ENCODE results near the gene SLIT3.
A peak's percentile ranks its signal among the peaks of the same experiment; 100 is the strongest.

SLIT3 gene

DNA sequence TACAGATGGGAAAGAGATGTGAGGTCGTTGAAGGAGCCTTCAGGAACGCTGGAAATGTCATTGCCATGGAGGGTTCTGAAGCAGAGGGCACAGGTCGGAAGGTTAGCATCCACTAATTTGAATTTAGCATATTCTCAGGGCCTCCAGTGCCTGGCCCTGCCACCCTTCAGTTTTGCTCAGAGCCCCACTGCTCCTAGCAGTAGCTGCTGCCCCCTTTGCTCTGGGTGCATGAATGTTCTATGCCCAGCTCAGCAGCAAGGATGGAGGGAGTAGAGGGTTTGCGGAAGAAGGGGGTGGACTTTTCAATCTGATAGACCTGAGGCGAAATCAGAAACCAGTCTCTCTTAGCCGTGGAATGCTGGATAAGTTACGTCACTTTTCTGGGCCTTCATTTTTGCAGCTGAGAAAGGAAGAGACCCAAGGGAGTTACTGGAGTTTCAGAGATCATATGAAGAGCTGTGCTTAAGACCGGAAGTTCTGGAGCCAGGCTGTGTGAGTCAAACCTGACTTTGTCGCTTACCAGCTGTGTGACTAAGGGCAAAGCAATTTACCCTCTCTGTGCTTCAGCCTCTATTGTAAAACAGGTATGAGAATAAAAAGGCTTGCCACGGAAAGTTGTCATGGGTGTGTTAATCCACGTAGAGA lies 588.5 kb downstream of the SLIT3 start:
- no peak for DNase-seq

DNA sequence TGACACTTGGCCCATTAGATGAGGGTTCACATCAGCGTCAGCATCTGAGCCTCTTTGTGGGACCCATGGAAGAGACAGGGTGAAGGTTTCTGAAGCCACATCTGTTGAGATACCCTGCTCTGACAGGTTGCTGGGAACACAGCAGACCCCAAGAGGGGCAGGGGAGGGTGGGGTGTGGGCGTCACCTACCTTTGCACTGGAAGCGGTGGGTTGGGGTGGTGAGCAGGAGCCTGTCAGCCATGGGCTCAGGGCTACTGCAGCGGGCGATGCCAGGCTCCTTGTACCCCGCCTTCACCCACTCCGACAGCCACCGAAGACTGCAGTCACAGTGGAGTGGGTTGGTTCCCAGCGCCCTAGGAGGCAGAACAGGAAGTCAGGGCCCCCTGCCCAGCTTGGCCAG lies 590.2 kb downstream of the SLIT3 start:
- DNase-seq: no peak

DNA sequence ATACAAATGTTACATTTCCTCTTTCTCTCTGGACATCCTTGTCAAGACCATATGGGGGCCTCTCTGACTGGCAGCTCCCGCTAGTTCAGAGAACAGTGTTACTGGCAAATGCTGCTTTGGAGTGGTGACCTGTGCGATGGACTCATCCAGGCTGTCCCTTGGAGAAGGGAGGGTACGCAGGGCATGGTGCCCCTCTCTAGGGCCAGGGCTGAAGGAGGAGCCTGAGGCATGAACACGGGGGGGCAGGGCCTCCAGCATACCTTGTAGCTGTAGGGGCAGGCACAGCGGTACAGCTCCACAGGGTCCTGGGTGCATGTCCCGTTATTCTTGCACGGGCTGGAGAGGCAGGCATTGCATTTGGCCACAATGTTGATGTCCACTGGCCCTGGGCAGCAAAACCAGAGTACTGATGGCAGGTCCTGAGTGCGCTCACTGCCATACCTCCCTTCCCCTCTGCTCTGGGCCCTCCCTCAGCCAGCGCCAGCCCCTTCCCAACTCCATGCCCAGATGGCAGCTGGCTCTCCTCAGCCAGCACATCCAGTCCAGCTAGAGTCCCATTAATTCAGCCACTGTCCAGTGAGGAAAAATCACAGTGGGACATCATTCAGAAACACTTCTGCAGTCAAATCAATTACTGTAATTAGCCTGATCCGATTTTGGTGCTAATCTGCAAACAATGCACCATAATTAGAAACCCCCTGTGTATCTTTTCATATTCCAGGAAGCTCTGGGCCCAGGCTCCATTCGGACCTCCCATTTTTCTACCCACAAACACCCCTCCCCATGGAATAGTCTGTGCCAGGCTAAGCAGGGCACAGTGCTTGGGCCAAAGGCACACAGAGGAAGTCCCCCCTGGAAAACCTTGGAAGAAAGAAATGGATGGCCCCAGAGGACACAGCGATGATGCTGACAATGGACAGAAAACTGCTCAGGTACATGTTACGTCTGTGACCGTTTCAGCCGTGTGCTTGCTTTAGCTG lies 592.9 kb downstream of the SLIT3 start:
- DNase-seq: no peak

- DNase-seq: no peak
Measured at GRCh38 chr5:168706655-168707069, 594.3 kb downstream of the SLIT3 start.

DNA sequence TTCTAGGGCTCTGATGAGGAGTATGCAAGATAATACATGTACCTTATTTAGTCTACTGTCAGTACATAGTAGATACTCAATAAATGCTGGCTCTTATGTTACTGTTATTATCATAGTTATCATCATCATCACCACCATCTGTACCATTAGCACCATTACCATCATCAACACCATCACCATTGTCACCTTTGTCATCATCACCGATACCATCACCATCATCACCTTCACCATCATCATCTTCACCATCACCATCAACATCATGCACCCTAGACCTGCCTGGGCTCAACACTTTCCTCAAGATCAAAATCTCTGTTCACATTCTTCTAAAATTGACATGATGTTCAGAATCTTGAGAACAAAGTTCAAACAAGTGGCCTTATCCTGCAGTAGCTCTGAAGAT lies 595.6 kb downstream of the SLIT3 start:
- DNase-seq: no peak

GRCh38 chr5:168702511-168702910 lies 598.4 kb downstream of the SLIT3 start:
- DNase-seq: no peak

GRCh38 chr5:168701641-168702040 lies 599.3 kb downstream of the SLIT3 start:
- no peak for DNase-seq

- DNase-seq: no peak
Measured at GRCh38 chr5:168699002-168699401, 601.9 kb downstream of the SLIT3 start.

DNA sequence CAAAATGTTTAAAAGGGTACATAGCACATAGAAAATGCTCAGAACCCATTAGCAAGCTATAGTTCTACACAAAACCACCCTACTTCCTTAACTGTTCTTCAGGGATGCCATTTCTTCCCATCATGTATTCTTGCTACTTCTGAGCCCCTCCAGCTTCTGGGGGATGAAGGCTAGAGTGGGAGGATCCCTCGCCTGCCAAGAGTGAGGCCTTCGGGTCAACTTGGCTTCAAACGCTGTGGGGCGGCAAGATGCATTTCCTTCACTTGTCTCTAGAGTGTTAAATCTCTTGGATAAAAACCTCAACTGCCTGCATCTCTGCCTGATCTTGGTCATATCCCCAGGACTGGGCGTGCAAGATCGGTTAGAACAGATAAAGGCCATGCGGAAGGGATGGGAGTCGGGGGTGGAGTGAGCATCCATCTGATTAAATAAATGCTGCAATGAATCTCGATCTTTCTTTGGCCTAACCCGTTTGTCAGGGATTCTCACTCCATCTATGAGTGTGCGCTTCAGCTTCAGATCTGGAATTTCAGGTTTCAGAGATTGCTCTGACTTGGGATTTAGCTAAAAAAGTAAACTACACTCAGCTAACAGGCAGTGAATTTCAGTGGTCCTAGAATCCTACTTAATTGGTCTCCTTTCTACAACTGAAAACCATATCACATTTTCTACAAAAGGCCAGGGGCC lies 603.8 kb downstream of the SLIT3 start:
- DNase-seq: no peak

GRCh38 chr5:168696611-168697010 lies 604.3 kb downstream of the SLIT3 start:
- DNase-seq: no peak

- no peak for DNase-seq
Measured at GRCh38 chr5:168695301-168695835, 605.6 kb downstream of the SLIT3 start.

DNA sequence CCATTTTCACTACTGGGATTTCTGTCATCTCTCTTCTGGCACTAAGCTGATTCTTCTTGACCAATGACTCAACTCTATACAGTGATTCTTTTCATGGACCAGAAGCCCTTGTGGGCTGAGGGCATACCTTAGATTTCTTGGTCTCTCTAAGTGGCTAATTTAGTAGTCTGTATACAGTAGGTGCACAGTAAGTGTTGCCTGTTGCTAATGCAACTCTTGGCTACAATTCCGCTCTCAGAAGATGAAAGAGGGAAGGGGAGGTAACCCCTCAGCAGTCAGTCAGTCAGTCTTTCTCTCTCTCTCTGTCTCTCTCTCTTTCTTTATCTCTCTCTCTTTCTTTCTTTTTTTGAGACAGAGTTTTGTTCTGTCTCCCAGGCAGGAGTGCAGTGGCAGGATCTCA lies 606.6 kb downstream of the SLIT3 start:
- no peak for DNase-seq

DNA sequence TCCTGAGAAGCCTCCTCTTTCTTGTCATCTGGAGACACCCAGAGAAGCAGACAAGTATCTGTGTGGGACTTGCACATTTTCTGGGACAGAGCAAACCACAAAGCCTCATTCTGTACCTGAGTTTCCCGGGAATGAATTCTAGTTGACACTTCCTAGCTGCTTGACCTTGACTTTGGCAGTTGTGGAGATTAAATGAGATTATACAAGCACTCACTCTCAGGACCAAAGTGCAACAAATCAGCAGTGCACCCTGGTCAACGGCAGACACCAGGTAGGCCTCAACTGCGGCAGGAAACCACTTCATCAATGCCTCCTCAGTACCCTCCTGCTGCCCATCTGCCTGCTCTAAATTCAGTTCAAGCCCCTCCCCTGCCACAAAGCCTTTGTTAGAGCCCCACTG lies 607.1 kb downstream of the SLIT3 start:
- DNase-seq: no peak

DNA sequence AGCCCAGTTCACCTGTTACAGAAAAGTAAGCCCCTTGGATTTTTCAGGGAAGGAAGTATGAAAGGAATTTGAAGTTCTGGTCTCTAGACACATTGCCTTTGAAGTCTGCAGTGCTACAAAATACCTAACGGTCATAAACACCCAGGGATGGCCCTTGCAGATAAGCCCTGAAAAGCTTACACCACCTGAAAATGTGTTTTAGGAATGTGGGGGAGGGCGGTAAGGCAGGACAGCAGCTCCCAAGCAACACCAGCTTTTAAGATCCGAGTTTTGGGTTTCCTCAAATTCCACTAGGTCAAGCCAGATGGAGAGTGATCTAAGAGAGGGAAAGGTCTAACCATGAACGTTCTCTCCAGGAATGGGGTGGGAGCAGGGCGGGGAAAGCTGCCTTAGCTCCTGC lies 607.6 kb downstream of the SLIT3 start:
- no peak for DNase-seq

- DNase-seq: no peak
Measured at GRCh38 chr5:168691891-168692290, 609.0 kb downstream of the SLIT3 start.

DNA sequence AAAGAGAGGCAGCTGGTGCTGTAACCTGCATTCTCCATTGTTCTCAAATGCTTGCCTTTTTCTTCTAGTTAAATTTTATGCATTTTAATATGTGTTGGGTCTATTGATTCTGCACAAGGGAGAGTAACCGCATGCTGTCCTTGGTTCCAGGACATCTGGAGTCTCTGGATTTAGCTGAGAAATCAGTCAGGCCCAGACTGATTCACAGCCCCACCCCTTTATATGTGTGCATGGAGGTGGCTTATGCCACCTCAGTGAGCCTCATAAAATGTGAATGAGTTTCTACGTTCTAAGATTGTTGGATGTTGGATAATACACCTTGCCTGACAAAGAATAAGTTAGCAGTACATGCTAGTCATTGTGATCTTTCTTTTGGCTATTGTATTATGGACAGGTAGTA lies 611.7 kb downstream of the SLIT3 start:
- no peak for DNase-seq

DNA sequence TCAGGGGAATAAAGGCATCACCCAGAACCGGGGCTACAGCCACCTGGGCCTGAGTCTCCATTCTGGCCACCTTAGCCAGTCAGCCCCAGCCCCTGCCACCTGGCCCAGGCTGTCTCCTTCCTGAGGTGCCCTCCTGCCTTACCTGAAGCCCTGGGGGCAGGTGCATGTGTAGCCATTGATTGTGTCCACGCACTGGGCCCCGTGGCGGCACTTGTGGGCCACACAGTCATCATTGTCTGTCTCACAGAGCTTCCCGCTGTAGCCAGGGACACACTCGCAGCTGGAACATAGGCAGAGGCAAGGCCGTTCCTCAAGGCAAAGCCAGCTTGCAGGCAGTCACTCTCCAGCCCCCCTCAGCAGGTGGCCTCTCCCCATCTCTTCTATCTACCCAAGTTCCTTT lies 614.1 kb downstream of the SLIT3 start:
- no peak for DNase-seq

DNA sequence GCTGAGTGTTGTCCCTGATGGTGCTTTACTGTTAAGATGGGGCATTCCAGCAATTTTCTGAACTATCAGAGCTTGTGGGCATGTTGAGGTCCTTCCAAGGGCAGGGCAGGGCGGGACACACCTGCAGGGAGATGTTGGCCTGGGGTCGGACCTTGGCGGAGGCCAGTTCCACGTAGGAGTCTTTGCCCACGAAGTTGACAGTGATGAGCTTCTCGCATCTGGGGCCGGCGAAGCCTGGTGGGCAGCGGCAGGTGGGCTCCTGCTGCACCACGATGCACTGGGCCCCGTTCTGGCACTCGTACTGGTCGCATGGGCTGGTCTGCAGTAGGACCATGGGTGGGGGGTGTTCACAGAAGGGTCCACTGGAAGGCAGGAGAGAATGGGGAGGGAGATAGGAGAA lies 615.4 kb downstream of the SLIT3 start:
- DNase-seq: no peak

- no peak for DNase-seq
Measured at GRCh38 chr5:168683927-168684295, 617.0 kb downstream of the SLIT3 start.

DNA sequence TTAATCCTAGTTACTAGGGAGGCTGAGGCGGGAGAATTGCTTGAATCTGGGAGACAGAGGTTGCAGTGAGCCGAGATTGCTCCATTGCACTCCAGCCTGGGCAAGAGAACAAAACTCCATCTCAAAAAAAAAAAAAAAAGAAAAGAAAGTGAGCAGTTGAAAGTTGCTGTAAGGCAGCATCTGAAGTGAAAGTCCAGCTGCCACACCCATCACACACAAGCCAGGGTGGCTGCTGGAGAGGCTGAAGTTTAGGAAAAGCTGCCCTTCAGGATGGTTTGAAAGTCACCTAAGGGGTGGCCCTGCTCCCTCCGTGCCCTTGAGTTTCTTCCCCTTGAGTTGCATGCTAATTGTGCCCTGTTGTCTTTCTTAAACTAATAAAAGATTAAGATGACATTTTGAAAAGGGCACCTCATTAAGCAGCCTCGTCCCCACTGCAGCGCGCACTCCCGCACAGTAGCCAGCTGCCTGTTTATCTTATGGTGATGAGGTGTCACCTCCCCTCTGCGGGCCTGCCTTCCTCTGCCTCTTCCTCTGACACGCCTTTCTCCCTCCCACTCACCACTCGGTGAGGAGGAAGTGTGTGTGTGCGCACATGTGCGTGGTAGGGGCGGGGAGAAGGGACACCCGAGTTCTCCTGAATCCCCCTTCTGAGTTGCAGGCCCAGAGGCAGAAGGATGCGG lies 617.6 kb downstream of the SLIT3 start:
- peak; percentile 30 for DNase-seq

DNA sequence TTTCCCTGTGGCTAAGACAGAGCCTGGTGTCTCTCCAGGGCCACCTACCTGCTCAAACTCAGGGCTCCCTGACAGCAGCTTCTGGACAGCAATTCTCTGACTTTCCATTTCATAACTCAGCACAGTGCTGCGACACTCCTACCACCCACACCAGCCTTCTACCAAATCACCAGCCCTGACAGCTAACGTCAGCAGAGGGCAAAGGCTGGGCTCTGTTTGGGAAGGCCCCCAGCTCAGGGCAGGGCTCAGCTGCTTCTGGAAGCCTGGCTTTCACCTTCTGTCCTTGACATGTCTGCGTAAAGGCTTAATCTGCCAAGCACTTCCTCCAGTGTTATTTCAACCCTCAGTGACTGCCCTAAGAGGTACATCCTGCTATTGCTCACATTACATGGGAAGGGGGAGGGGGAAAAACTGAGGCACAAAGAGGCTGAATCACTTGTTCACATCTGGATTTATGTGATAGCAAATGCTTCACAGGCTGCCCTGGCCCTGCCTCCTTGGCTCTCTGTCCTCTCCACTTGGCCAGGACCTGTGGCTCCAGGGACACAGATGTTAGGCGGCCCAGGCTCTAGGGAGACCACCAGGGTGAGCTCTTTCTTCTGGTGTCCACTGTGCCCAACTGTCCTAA lies 619.3 kb downstream of the SLIT3 start:
- DNase-seq: no peak

- no peak for DNase-seq
Measured at GRCh38 chr5:168680395-168680794, 620.5 kb downstream of the SLIT3 start.

Measured in stimulated activated CD4-positive, alpha-beta T cell treated with anti-CD3 and anti-CD28 coated beads, Interleukin-4, amount 100 ng/mL, for 1 hour (primary cell).